Vagina (tissue), 2 donors: Measurements from ENCODE around the gene SLC16A6. TPM values are rescaled to one million over a fixed set of nuclear protein-coding genes. Genes with fewer than 3 reads are reported as not detected.

Experiments
- DNase-seq, 2 donors: peaks; one replicate each; pipeline ENCODE4 v3.0.0-alpha.2; 2017; ENCODE audit errors: extremely low spot score in 2 of 2
- H3K27ac ChIP-seq: fragments of 200-600 bp; sonication (generic); one replicate; pipeline ENCODE4 v1.5.1; 2019
- H3K27me3 ChIP-seq: fragments of 200-600 bp; sonication (generic); one replicate; pipeline ENCODE4 v1.5.1; 2019
- H3K36me3 ChIP-seq, 2 donors: fragments of 200-600 bp; sonication (generic); one replicate each; pipeline ENCODE4 v1.5.1; 2017 to 2019
- H3K4me1 ChIP-seq: fragments of 200-600 bp; sonication (generic); one replicate; pipeline ENCODE4 v1.5.1; 2019
- H3K4me3 ChIP-seq, 2 donors: fragments of 200-600 bp; sonication (generic); 1 replicate in 1 of 2; 2 replicates in 1 of 2; pipeline ENCODE4 v1.5.1; 2016 to 2019
- H3K9me3 ChIP-seq: fragments of 200-600 bp; sonication (generic); one replicate; pipeline ENCODE4 v1.5.1; 2019
- POLR2A ChIP-seq, 2 donors: fragments of 450-650 bp; IDR thresholded peaks; one replicate each; pipeline ENCODE4 v1.6.1; 2017; ENCODE audit warnings: antibody characterized with exemption in 2 of 2, mild to moderate bottlenecking in 2 of 2, moderate library complexity in 2 of 2
- POLR2AphosphoS5 ChIP-seq, 2 donors: sonication (generic); formaldehyde crosslinking; IDR thresholded peaks; one replicate each; pipeline ENCODE4 v1.9.0; 2017; ENCODE audit warnings: antibody characterized with exemption in 2 of 2, mild to moderate bottlenecking in 2 of 2, low read depth in 1 of 2; ENCODE audit not compliant: insufficient read depth in 1 of 2
- intact Hi-C: fragments of 100-400 bp; cut with DNase I; formaldehyde crosslinking; loops from one replicate; pipeline ENCODE4 v1.15.1; 2023
- total RNA-seq: library from RNA; depleted of rRNA; stranded (reverse); fragments of >200 nt; gene quantifications from one replicate; pipeline ENCODE4 v1.2.3, GENCODE V29; 2016
- TF ChIP-seq, protein P1 (sequence below), 3 experiments: fragments of 450-650 bp in 2 of 3; fragments of 200-600 bp in 1 of 3; sonication (generic) in 1 of 3; IDR thresholded peaks; one replicate each; pipeline ENCODE4 v1.5.1; 2017 to 2019; ENCODE audit warnings: antibody characterized with exemption in 3 of 3, mild to moderate bottlenecking in 2 of 3, moderate library complexity in 2 of 3

Gene SLC16A6
- total RNA-seq, 1 donor from 2014 or later = 2.7 TPM

GRCh38 chr17:68295086-68295485 is 4.2 kb upstream of the SLC16A6 start:
- no peaks in the 10 kb centered on the region for H3K36me3 ChIP-seq
- no peak overlapping the region for H3K4me3 ChIP-seq
- peaks cover 20% of the 10 kb centered on the region for H3K4me1 ChIP-seq
- TF ChIP-seq POLR2A (IDR thresholded peaks at IDR 0.05) (no peak), POLR2AphosphoS5 (IDR thresholded peaks at IDR 0.05; ENCODE audit: insufficient read depth in 1 of 2, low read depth in 1 of 2) (no peak)
- TF ChIP-seq, protein P1, sequence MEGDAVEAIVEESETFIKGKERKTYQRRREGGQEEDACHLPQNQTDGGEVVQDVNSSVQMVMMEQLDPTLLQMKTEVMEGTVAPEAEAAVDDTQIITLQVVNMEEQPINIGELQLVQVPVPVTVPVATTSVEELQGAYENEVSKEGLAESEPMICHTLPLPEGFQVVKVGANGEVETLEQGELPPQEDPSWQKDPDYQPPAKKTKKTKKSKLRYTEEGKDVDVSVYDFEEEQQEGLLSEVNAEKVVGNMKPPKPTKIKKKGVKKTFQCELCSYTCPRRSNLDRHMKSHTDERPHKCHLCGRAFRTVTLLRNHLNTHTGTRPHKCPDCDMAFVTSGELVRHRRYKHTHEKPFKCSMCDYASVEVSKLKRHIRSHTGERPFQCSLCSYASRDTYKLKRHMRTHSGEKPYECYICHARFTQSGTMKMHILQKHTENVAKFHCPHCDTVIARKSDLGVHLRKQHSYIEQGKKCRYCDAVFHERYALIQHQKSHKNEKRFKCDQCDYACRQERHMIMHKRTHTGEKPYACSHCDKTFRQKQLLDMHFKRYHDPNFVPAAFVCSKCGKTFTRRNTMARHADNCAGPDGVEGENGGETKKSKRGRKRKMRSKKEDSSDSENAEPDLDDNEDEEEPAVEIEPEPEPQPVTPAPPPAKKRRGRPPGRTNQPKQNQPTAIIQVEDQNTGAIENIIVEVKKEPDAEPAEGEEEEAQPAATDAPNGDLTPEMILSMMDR (IDR thresholded peaks at IDR 0.05) = no peak
- intact Hi-C loops = no loop called here
- DNase-seq = no peak
- no peaks in the 10 kb centered on the region for H3K9me3 ChIP-seq
- no peak overlapping the region for H3K27ac ChIP-seq
- H3K27me3 ChIP-seq = no peaks in the 10 kb centered on the region

DNA sequence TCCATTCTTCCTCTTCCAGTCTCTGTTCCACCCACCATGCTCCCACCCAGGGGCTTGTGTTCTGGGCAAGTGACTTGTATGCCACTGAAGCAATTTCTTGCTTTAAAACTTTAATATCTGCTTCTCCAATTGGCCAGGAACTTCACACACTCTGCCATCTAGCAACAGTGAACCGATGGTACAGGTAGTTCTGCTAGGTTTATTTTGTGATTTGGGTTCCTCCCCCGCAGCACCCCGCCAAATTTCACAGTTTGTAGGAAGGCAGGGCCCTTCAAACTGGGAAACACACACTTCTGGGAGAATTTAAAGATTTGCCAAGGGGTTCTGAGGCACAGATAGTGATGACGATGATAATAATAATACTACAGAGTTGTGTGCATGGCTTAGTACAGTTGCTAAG is 3.7 kb upstream of the SLC16A6 start:
- H3K27ac ChIP-seq = no peak overlapping the region
- H3K4me3 ChIP-seq = no peak overlapping the region
- H3K9me3 ChIP-seq = no peaks in the 10 kb centered on the region
- intact Hi-C loops = no loop called here
- TF ChIP-seq, protein P1 (IDR thresholded peaks at IDR 0.05) = no peak
- H3K27me3 ChIP-seq = no peaks in the 10 kb centered on the region
- H3K36me3 ChIP-seq = no peaks in the 10 kb centered on the region
- DNase-seq = no peak
- peaks cover 24% of the 10 kb centered on the region for H3K4me1 ChIP-seq

GRCh38 chr17:68294196-68294555 is 3.2 kb upstream of the SLC16A6 start:
- Histone ChIP-seq H3K36me3 (no peaks in the 10 kb centered on the region), H3K4me3 (no peak overlapping the region), H3K27ac (no peak overlapping the region), H3K27me3 (no peaks in the 10 kb centered on the region), H3K4me1 (peaks cover 27% of the 10 kb centered on the region), H3K9me3 (no peaks in the 10 kb centered on the region)
- intact Hi-C loops = no loop called here
- no peak for TF ChIP-seq POLR2A (IDR thresholded peaks at IDR 0.05)
- TF ChIP-seq, protein P1 (IDR thresholded peaks at IDR 0.05) = no peak
- no peak for TF ChIP-seq POLR2AphosphoS5 (IDR thresholded peaks at IDR 0.05; ENCODE audit: insufficient read depth in 1 of 2, low read depth in 1 of 2)
- no peak for DNase-seq

- H3K36me3 ChIP-seq = no peaks in the 10 kb centered on the region
- H3K4me1 ChIP-seq = peaks cover 32% of the 10 kb centered on the region
These were observed 2.7 kb upstream of the SLC16A6 start for GRCh38 chr17:68293490-68294195.

GRCh38 chr17:68292689-68293040 is 1.7 kb upstream of the SLC16A6 start:
- Histone ChIP-seq H3K4me3 (peak overlapping the region; percentile 53 to 76), H3K27ac (no peak overlapping the region), H3K4me1 (peaks cover 33% of the 10 kb centered on the region), H3K36me3 (no peaks in the 10 kb centered on the region), H3K9me3 (no peaks in the 10 kb centered on the region), H3K27me3 (no peaks in the 10 kb centered on the region)
- intact Hi-C loops = no loop called here
- DNase-seq = no peak
- TF ChIP-seq, protein P1 (IDR thresholded peaks at IDR 0.05) = no peak

More at GRCh38 chr17:68293490-68294195, 2.7 kb upstream of the SLC16A6 start:
- intact Hi-C loops = no loop called here
- no peaks in the 10 kb centered on the region for H3K27me3 ChIP-seq
- H3K27ac ChIP-seq = no peak overlapping the region
- no peak overlapping the region for H3K4me3 ChIP-seq
- H3K9me3 ChIP-seq = no peaks in the 10 kb centered on the region
- TF ChIP-seq POLR2A (IDR thresholded peaks at IDR 0.05) (no peak), POLR2AphosphoS5 (IDR thresholded peaks at IDR 0.05; ENCODE audit: insufficient read depth in 1 of 2, low read depth in 1 of 2) (no peak)
- TF ChIP-seq, protein P1 (IDR thresholded peaks at IDR 0.05) = no peak
- no peak for DNase-seq
